GM04503 (cell line): ENCODE results near the gene ERBB4.

ENCODE experiments used
- DNase-seq: peaks from one replicate; pipeline ENCODE4 v3.0.0-alpha.2; 2012; ENCODE audit warnings: low read depth

Gene ERBB4

GRCh38 chr2:211329421-211329820 lies 1209.2 kb downstream of the ERBB4 start:
- no peak for DNase-seq

- no peak for DNase-seq
These were observed 1210.5 kb downstream of the ERBB4 start for GRCh38 chr2:211328126-211328525.
